ENCODE data around the gene MORN1.
"Not testable (repeated sequence)": the region's sequence is repeated elsewhere in the genome, so short reads cannot be mapped to it uniquely, and the experiment has no call there.

DNA sequence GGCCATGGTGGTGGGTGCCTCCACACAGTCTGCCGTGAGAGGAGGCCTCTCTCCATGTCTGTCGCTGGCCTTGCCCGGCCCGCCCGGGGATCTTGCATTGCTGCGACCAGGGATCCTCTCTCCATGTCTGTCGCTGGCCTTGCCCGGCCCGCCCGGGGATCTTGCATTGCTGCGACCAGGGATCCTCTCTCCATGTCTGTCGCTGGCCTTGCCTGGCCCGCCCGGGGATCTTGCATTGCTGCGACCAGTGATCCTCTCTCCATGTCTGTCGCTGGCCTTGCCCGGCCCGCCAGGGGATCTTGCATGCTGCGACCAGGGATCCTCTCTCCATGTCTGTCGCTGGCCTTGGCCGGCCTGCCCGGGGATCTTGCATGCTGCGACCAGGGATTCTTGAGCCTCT, 49.0 kb upstream of the MORN1 start:
- not testable (repeated sequence) for TF ChIP-seq CTCF (IDR thresholded peaks at IDR 0.05; ENCODE audit: insufficient read depth, low read length, poor library complexity, severe bottlenecking); EZH2phosphoT487 (conservative IDR thresholded peaks at IDR 0.05; ENCODE audit: low read length)
